Midbrain (tissue), 1 donor: Measurements from ENCODE around the gene CFAP107.
"Not testable (repeated sequence)": the region's sequence is repeated elsewhere in the genome, so short reads cannot be mapped to it uniquely, and the experiment has no call there.

Experiments
- DNase-seq: peaks from one replicate; lab custom pipeline; 2025; lab: John Stamatoyannopoulos, UW

Gene CFAP107

DNA sequence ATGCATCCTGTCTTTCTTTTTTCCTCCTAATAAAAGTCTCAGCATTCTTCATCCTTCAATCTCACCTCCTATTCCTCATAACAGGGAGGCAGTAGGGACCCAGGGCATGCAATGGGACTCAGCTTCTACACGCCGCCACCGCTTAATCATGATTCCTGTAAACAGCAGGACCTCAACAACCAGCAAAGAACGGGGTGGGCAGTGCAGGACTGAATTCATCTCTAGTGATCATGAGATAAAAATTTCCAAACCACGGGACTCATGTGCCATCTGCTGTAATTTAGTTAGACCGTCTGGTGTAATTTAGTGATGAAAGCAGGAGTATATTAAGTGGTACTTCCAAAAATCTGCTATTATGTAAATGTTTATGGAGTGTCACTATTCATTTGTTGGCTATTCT lies 32.9 kb downstream of the CFAP107 start:
- no peak for DNase-seq

DNA sequence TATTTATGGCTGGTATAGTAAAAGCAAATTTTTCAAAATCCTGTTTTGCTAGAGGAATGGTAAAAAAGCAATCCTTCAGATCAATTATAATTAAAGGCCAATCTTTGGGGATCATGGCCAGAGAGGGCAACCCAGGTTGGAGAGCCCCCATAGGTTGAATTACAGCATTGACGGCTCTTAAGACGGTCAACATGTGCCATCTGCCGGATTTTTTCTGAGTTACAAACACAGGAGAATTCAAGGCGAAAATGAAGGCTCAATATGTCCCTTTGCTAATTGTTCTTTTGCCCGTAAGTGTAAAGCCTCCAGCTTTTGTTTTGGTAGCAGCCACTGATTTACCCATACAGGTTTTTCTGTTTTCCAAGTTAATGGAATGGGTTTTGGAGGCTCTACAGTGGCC lies 35.5 kb downstream of the CFAP107 start:
- DNase-seq: not testable (repeated sequence)

DNA sequence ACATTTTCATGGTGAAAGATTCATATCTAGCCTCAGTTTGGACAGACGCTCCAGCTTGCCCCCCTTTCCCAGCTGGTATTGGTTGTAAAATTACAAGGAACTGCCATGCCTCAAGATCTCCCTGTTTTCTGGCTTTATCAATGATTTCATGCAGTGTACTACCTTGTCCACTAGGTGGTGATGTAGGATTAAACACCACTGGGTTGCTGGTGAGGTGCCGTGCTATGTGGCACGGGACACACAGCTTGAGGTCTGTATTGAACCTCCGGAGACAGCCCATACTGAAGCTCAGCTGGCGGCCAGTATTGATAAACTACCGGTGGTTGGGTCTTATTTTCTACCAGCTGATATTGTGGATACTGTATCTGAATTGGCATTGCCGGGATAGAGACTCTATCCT lies 37.8 kb downstream of the CFAP107 start:
- DNase-seq: not testable (repeated sequence)

DNA sequence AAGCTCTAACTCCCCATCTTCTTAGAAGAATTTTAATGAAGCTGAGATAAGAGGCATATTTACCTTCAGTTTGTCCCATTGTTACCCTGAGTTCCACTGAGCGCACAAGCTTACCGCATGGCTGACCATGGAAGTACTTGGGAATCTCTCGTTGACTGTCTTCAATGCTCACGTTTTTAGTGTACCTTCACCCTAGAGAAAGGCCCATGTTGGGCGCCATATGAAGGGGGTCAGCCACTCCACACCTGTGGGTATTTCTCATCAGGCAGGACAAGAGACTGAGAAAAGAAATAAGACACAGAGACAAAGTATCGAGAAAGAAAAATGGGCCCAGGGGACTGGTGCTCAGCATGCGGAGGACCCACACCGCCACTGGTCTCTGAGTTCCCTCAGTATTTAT lies 38.7 kb downstream of the CFAP107 start:
- not testable (repeated sequence) for DNase-seq

DNA sequence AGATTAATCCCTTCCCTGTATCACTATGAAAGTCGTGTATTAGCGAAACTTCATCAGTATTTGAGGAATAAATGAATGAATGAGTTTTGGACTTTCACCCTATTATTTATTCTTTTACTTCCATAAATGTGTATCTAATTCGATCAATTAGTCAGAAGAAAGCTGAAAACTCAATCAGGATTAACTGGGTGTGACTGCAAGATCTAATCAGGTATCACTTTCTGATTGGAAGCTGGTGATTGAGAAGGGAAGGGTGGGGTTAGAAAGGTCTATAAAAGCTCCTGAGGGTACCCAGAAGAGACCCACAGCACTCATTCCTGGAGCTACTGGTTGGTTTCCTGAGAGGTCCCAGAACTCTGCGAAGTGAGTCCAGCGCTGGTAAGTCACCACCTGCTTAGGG lies 45.1 kb downstream of the CFAP107 start, which contains the start of gene PRAMEF1:
Gene PRAMEF1, plus strand, starts transcription at position 301 of the 400 bp plus-strand sequence. CDS start 1,831 bp downstream, outside the sequence.
- not testable (repeated sequence) for DNase-seq

DNA sequence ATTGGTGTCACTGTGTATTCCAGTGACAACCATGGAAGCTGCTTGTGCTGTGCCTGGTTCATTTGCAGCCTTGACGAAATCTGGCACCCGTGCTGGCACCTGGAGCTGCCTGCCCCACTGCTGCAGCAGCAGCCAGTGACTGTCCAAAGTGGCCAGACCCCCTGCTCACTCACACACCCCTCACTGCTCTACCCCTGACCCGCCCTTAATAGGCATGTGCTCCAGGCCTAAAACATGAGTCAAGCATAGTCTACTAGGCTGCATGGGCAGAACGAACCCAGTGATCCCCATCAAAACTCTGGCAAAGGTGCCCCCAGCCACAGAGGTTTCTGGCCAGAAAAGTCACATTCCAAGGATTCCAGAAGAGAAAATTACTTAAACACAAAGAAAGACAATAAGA lies 52.9 kb downstream of the CFAP107 start:
- DNase-seq: no peak

DNA sequence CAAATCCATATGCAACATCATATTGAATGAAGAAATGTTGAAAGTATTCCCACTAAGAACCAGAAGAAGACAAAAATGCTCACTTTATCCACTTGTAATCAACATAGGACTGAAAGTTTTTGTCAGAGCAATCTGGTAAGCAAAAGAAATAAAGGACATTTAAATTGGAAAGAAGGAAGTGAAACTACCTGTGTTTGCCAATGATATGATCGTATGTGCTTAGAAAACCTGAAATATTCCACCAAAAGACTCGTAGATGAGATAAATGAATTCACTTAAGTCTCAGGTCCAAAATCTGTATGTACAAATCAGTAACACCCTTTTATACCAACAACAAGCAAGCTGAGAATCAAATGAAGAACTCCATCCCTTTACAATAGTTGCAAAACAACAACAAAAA lies 53.7 kb downstream of the CFAP107 start:
- DNase-seq: no peak

DNA sequence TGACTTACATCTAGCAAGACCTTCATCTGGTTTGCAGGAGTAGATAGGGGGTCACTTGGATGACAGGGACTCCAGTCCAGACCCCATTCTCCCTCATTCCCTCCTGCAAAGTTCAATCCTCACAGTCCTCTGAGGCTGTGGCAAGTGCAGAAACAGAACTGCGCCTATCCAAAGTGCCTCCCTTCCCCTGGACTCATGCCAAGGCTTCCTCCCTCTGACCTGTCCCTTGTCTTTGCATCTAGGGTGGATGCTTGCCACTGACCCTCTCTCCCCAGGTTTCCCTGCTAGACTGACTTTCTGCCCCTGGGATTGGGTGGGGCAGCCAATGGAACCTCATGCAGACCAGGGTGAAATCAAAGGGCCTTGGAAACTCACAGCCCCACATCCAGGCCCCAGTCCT lies 63.9 kb downstream of the CFAP107 start:
- DNase-seq: no peak

DNA sequence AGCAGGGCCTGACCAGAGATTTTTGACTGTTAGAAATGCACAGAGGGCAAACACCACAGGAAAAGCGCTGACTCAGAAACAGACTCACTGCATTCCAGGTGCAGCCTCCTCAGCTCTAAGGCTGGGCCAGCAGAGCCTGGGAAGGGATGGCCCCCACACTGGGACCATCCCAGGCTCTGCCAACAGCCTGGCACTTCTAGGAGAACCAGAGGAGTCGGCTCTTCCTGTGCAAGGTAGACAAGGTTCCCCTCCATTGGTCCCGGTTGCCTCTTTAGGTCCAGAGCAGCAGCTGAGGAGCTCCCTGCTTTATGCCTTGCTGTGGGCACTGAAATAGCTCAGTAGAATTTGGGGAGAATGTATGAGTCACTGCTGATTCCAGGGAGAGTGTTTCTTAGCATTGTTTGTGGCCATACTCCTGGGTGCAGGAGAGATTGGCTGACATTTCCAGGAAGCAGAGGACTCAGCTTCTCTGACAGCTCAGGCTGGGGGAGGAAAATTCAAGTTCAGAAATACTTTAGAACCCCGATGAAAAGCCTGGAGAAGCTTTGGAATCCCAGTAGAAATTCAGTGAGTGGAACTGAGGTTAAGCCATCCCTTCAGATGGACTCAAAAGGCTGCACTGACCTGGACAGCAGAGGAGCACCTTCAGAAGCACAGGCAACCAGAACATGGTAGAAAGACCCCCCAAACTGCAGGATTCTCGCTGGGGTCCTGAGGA lies 64.8 kb downstream of the CFAP107 start:
- DNase-seq: no peak

DNA sequence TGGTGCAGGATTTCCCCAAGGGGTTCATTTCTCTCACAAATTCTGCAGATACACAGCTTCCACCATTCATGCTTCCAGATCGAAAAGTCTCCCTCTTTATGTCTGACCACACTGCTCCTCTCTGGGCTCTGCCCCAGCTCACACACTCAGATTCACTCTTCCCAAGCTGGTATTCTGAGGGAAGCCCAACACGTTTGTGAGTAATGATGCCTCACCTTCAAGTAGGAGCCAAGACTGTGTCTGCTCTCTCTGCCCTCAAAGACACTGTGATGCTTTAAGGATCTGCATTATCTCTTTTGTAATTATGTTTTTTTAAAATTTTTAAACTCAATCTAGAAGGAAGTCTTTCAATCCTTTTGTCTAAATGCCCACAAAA lies 65.4 kb downstream of the CFAP107 start:
- no peak for DNase-seq
